ENCODE measurements around the gene FGD4. TPM values are rescaled to one million over a fixed set of nuclear protein-coding genes. Genes with fewer than 3 reads are reported as not detected.
"Not testable (repeated sequence)": the region's sequence is repeated elsewhere in the genome, so short reads cannot be mapped to it uniquely, and the experiment has no call there.

Gene FGD4
- total RNA-seq, 1 donor from 2014 or later: 65.2 TPM

DNA sequence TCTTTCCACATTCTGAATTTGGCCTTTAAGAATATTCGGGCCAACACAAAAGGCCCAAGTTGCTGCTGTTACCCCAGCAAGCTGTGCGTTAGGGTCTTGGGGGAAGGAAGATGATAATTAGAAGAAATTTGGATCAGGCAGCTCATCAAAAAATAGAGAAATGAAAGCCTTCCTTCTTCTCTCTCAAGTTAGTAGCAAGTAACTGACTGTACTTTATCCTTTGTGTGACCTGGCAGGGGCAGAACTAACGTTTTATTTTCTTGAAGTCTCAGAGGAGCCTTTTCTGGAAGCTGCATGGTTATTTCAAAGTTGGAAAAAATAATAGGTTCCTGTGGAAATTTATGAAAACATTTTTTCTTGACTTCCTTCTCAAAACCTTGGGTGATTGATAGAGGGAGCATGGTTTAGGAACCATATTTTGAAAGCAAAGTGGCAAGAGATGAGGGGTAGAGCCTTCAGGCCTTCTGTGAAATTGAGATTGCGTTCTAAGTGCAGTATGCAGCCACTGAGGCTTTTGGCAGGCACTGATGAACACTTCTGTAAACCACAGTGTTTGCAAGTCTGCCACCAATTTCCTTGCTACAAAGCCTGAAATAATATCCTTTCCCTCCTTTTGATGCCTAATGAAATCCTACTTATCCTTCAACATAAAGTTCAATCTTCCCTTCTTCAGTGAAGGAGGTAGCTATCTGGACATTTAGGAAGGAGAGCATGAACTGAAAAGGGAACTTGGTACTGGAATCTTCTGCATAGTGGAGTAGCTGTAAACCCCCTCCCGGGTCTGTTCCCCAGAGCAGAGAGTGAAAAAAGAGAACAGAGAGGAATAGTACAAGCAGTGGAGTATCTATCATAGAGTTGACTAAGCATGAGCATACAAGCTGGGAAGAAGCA lies 123.2 kb downstream of the FGD4 start:
- DNase-seq (ENCODE audit: low read depth): no peak

DNA sequence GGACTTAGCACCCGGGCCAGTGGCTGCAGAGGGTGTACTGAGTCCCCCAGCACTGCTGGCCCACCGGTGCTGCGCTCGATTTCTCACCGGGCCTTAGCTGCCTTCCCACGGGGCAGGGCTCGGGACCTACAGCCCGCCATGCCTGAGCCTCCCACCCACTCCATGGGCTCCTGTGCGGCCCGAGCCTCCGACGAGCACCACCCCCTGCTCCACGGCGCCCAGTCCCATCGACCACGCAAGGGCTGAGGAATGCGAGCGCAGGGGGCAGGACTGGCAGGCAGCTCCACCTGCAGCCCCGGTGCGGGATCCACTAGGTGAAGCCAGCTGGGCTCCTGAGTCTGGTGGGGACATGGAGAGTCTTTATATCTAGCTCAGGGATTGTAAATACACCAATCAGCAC lies 126.4 kb downstream of the FGD4 start:
- not testable (repeated sequence) for DNase-seq (ENCODE audit: low read depth)

DNA sequence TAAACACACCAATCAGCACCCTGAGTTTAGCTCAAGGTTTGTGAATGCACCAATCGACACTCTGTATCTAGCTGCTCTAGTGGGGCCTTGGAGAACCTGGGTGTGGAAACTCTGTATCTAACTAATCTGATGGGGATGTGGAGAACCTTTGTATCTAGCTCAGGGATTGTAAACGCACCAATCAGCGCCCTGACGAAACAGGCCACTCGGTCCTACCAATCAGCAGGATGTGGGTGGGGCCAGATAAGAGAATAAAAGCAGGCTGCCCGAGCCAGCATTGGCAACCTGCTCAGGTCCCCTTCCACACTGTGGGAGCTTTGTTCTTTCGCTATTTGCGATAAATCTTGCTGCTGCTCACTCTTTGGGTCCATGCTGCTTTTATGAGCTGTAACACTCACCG lies 127.0 kb downstream of the FGD4 start:
- not testable (repeated sequence) for DNase-seq (ENCODE audit: low read depth)

DNA sequence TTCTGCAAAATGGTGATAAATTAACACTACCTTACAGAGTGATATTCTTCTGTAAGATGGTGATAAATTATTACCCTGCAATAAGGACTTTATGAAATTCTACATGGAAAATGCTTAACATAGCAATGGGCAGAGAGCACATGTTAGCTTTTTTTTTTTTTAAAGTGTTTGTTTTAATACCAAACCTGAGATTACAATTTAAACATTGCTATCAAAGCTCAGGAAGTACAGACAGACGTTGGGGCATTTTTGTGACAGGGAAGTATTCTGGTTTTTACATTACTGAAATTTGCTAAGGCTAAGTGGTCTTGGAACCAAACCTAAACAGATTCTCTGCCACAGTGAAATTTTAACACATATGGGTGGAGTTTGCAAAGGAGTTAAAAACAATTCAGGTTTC lies 133.1 kb downstream of the FGD4 start:
- peak; percentile 47 for DNase-seq (ENCODE audit: low read depth)

DNA sequence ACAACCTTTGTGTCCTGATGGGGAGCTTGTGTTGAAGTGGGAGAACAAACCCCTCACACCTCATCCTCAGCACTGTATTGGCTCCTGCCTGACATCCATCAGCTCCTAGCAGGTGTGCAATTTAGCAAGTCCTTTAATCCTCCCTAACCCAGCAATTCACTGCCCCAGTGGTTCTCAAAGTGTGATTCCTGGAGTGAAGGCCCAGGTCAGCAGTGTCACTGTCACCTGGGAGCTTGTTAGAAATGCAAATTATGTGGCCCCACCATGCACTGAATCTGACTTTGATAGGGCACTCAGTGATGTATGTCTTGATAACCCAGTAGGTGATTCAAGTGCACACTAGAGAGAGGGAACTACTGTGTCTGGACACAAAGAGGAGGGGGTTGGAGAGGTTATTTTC lies 133.6 kb downstream of the FGD4 start:
- DNase-seq (ENCODE audit: low read depth): no peak

DNA sequence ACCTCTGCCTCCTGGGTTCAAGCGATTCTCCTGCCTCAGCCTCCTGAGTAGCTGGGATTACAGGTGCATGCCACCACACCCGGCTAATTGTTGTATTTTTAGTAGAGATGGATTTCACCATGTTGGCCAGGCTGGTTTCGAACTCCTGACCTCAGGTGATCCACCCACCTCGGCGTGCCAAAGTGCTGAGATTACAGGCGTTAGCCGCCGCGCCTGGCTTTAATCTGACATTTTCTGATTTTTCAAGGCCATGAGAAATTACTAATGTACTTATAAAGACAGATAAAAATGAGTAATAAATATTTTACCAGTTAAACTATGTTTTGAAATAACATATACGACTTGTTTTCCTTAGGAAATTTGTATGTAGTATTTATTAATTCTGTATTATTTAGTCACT lies 134.1 kb downstream of the FGD4 start:
- DNase-seq (ENCODE audit: low read depth): not testable (repeated sequence)

DNA sequence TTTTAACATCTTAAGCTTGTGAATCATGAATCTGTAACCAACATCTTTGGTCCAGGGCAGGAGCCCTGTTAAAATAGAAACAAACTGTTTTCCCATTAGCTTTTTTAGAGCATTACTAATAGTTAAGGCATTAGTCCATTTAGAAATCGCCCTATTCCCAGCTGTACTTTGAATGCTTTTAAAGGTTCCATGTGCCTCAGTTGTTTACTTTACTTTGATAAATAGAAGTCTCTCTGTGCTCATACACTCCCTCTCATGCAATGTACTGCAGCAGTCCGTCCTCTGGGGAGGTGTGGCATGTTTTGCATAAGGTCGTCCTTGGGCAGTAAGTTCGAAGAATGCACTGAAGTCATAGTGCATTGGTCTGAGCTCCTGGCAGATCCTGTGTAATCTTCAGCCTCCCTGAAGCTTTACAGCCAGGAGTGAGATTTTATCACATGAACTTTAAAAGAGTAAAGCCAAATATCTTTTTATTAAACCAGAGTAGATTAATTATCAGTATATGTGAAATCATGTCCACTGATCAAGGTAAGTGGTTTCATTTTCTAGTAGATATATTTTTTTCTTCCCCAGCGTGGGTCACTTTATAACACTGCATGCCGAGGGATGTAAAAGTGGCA lies 134.7 kb downstream of the FGD4 start:
- DNase-seq (ENCODE audit: low read depth): peak; percentile 97

DNA sequence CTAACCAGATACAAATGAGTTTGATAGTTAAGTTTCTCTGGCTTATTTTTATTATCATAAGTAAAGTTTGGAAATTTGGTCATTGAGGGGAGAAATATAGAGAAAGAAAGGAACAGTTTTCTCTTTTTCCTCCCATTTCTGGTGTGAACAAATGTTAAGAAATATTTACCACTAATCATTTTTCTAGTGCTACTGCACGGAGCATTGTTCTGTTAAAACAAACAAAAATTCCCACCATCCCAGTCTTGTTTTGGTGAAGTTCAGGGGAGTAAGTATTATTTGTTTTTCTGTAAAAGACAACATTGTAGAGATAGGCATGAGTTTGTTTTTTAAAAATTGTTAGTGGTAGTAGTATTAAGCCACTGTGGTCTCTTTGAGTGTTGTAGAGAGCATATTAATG lies 135.3 kb downstream of the FGD4 start:
- DNase-seq (ENCODE audit: low read depth): no peak

DNA sequence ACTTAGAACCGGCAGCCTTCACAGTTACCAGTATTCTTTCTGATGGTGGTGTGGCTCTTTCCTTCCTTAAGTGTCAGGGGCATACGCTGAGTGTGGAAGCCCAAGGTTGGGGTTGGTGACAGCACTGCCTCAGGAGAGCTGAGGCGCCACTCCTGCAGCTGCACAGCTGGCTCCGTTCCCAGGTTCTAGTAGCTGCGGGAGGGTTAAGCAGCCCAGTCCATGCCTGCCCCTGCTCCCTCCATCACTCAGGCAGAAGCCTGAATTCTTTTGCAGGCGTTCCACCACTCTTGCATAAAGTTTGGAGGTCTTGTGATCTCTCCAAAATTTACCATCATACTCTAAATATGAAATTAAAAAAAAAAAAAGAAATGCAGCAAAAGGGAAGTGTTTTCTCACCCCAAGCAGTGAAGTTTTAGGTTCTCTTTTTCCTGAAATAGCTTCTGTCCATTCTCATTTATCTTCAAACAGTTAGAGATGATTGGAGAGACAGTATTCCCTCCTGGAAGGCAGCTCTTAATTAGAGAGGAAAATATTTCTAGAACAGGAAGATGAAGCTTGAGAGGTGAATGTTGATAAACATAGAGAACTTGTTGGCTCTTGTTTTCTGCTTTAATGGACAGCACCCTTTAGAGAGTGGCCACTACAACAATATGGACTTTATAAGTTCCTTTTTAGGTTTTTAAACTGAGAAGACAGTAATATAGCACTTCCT lies 136.1 kb downstream of the FGD4 start:
- peak; percentile 59 for DNase-seq (ENCODE audit: low read depth)

DNA sequence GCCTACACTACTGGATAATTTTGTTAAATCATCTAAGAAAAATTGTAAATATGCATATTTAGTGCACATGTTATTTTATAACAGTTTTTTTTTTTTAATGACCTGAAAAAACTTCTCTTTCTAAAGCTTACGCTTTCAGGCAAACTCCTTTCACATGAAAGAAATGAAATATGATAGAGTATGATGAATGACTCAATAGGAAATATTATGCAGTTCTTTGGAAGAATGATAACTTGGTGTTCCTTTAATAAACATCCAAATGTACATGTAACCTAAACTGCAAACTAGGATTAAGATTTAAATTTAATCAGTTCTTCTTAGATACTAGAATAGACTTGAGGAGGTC lies 136.6 kb downstream of the FGD4 start:
- no peak for DNase-seq (ENCODE audit: low read depth)

DNA sequence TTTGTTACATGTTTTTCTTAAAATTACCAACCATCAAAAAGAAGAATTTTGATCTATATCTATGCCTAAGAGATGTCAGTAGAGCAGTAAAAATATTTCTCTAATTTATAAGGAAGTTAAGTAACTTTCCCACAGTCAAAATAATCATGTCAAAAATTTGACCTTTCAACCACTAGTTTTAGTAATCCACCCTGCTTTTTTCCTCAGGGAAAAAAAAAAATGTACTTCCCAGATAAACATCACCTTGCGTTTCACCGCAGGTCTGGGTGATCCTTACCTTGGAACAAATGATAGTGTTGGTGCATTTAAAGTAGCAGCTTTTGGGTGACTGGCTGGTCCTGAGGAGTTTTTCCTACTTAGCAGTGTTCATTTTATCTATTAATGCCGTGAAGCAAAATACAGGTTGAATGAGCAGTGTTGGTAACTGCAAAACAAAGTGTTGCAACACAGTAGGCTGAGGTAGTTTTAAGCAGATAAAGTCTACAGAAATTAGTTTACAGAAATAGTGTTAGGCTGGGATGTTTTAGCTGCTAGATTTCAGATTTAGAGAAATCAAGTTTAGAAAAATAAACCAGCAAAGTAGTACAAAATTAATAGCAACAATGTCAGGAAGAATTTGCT lies 142.5 kb downstream of the FGD4 start:
- DNase-seq (ENCODE audit: low read depth): peak; percentile 73

DNA sequence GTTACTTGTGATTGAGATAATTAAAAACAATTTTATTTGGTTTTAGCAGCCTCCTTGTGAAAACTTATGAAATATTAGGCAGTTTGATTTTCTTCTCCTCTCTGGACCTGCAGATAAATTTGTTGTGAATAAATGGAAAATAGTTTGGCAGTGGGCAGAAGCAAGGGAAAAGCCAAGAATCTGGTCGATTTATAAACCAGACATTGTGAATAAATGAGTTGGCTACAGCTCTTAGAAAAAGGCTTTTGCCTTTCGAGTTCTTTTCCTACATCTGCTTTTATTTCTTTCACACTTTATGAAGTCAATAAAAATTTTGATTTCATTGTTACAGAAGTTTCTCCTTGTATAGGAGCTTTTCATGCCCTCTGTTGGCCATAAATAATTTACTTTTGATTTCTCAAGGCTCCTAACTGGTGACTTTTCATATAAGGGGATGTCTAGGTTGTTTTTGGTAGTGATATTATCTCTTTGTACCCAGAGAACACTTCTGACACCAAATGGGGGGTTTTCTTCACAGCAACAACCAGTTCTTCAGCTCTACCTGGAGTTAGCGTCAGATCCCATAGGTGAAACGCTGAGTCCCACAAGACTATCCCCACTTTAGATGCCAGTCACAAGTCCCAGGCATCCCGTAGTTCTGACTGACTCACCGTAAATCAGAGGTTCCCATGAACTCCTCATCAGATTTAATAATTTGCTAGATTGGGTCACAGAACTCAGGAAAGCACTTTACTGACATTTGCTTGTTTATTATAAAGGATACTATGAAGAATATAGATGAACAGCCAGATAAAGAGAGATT lies 143.3 kb downstream of the FGD4 start:
- peak; percentile 71 for DNase-seq (ENCODE audit: low read depth)

DNA sequence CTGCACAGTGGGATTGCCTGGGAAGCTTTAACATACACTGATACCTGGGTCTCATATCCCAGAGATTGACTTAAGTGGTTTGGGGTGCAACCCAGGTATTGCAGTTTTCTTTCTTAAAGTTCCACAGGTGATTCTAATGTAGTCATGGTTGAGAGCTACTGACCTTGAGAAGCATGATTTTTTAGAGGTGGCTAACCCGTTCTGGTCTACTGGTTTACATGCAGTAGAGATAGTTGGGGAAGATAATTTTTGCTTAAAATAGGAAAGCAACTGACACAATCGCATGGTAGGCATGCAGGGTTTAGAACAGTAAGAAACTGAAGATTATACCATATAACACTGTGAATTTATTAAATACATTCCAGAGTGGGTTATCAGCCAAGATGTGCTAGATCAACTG lies 145.5 kb downstream of the FGD4 start:
- no peak for DNase-seq (ENCODE audit: low read depth)

DNA sequence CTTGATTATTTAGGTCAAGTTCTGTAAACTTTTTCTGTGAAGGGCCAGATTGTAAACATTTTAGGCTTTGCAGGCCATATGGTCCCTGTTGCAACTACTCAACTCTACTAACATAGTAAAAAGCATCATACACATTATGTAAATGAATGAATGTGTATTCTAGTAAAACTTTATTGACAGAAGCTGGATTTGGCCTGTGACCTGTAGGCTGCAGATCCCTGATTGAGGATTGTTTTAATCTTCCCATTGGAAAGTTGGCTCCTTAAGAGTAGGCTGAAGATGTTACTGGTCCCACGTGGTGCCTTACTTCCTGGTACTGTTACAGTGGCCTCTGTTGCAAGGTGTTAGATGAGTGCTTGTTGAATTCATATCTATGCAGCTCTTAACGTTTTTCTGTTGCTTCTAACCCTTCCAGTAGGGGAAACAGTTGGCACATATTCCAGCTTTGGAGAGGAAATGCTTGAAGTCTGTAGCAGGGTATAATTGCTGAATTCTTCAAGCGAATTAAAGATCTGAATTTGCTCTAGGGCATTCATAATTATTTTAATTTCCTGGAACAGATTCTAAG lies 146.1 kb downstream of the FGD4 start:
- no peak for DNase-seq (ENCODE audit: low read depth)

DNA sequence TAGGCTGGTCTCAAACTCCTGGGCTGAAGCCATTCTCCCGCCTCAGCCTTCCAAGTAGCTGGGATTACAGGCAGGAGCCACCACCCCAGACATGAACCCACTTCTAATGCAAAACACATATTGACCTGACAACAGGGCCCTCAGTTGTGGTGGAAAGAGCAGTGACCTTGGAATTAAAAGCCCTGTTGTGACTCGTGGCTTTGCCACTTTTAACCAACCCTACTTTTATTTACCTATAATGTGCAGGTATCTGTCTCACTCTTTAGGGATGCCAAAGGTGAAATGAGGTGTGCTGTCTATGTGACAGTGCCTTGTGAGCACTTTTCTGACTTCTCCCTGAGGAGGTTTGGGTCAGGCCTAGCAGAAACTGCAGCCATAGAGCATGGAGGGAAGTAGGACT lies 146.9 kb downstream of the FGD4 start:
- no peak for DNase-seq (ENCODE audit: low read depth)

DNA sequence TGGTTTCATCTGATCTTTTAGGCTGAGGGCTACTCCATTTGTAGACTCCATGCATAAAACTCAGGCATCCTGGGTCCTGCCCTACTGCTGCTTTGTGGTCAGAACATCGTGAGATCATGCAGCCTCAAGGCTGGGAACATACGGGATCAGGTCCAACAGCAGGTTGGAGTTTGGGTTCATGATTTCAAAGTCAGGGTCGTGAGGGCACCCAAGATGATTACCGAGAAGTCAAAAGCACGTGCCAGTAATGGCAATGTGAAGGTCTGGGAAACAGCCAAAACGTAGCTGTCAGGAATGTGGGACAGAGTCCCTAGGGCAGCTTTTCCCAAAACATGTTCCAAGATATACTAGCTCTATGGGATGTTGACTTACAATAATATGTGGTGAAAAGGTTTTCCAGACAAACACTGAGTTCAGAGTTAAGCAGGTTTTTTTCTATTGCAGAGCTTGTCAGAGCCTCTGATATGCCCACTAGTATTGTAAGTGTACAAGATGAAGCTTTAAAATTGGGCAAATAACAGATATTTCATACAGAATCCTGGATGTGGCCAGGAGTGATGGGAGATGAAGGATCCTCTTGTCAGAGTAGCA lies 149.4 kb downstream of the FGD4 start:
- DNase-seq (ENCODE audit: low read depth): peak; percentile 96

DNA sequence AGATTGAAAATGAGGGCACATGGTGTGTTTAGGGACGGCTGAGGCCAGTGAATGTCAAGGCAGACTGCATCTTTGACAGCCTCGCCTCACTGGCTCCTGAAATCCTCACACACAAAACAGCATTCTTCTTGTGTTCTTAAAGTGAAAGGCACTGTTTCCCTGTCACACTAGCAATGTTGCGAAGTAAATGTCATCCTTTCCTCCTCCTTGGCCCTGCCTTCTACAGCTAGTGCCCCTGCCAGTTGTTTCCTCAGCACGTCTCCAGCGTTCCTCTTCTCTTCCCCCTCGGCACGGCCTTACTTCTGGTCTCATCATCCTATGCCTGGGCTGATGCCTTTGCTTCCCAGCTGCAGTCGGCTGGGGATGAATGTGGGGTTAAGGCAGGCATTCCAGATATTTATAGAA lies 150.3 kb downstream of the FGD4 start:
- DNase-seq (ENCODE audit: low read depth): peak; percentile 66

DNA sequence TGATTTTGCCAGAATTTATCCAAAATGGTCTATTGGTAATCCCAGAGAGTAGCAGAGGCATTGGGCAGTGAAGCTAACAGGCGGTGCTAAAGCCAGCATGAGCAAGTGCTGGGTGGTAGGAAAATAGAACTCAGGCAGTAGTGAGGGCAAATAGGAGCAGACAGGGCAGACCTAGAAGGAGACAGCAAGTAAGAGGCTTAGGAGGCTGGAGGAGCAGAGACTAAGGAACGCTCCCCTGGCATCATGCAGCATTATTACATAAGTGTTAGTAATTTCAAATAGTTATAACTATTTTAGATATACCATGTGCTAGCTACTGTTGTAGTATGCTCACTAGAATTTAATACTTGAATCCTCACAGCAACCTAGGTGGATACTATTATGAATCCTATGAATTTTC lies 151.7 kb downstream of the FGD4 start:
- DNase-seq (ENCODE audit: low read depth): no peak

DNA sequence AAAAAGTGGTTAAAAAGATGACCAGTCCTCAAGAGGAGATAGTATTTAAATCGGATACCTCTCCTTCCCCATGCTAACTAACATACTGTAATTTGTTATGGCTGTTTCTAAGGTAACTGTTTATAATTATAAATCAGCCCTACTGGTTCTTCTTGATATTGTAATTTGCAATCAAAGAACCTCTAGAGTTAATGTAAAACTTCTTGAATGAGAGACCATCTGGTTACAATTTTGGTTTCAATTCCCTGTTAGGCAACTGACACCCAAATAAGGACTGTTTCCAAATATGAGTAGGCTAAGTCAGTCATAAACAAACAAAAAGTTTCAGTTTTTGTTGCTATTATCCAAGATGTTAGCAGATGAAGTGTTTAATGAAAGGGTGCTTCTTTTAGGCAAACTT lies 159.5 kb downstream of the FGD4 start:
- peak; percentile 57 for DNase-seq (ENCODE audit: low read depth)

DNA sequence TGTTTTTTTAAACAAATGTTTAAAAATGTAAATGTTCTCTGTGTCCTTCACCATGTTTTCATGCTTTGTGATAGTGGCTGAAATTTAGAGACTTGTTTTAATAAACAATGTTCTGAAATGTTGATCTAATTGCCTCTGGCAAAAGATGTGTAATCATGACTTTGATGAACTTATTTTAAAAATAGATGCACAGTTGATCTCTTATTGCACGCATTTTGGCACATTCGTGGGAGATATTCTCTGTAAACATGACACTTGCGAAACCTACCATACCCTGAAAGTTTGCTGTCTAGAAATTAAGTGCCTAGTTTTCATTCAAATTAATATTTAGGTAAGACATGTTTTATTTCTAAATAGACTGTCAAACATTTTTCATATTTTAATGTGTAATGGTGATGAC lies 160.1 kb downstream of the FGD4 start:
- no peak for DNase-seq (ENCODE audit: low read depth)

DNA sequence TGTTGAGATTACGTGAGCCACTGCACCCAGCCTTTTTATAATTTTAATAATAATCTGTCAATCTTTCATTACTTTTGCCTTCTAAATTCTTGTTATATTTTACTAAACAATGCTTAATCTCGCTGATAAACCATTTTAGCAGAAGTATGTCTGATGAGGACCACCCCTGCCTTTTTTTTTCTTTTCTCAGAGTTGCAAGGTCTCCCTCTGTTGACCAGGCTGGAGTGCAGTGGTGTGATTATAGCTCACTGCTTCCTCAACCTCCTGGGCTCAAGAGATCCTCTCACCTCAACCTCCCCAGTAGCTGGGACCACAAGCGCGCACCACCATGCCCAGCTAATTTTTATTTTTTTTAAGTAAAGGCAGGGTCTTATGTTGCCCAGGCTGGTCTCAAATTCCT lies 161.2 kb downstream of the FGD4 start:
- DNase-seq (ENCODE audit: low read depth): no peak

All from renal cortical epithelial cell (primary cell).